ENCODE results near the gene PEPD. TPM values are rescaled to one million over a fixed set of nuclear protein-coding genes. Genes with fewer than 3 reads are reported as not detected.

The PEPD gene
- total RNA-seq, 1 experiment from 2014 or later: 83.1 TPM

DNA sequence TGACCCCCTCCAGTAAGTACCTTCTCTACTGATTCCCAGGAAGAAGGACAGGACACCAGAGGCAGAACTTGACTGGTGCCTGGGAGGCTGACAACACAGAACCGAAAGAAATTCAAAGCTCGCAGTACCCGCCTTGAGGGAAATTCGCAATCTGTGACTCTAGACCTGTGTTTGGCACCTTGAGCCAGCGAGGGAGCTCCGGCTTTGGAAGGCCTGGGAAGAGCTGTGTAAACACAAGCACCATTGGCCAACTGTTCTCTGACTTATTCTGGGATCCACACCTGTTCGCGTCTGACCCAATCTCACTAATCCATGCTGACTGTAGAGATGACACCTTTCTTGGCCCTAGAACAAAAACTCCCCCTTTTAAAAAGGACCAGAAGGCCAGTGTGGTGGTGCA, 97.4 kb downstream of the PEPD start (continued):
- TF ChIP-seq, protein P1, sequence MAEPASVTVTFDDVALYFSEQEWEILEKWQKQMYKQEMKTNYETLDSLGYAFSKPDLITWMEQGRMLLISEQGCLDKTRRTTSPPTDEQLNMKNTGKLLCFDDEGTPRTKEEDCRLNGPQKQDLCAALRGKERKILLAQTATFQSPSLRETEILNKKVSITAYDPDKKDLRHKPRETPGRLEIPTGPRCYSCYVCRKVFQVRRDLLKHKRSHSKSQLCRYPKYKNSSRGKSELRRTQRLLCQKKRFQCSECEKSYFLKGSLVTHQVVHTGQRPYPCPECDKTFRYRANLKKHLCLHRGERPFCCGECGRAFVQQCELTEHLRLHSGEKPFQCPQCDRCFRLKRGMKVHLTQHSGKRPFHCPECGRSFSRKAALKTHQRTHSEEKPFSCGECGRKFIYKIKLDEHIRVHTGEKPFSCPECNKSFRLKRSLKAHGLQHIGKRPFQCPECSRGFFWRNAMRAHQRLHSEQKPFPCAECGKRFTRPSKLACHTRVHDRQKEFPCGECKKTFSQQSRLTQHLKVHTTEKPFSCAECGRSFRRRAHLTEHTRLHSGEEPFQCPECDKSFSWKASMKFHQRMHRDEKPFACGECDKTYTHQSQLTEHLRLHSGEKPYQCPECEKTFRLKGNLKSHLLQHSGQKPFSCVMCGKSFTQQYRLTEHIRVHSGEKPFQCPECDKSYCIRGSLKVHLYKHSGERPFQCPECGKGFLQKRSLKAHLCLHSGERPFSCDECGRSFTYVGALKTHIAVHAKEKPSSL (CRISPR knock-in tag; conservative IDR thresholded peaks at IDR 0.05): no peak
- TF ChIP-seq, protein P2, sequence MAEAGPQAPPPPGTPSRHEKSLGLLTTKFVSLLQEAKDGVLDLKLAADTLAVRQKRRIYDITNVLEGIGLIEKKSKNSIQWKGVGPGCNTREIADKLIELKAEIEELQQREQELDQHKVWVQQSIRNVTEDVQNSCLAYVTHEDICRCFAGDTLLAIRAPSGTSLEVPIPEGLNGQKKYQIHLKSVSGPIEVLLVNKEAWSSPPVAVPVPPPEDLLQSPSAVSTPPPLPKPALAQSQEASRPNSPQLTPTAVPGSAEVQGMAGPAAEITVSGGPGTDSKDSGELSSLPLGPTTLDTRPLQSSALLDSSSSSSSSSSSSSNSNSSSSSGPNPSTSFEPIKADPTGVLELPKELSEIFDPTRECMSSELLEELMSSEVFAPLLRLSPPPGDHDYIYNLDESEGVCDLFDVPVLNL (CRISPR knock-in tag; IDR thresholded peaks at IDR 0.05; ENCODE audit: borderline replicate concordance, low read depth): no peak
- TF ChIP-seq TEAD4 (CRISPR knock-in tag; IDR thresholded peaks at IDR 0.05): no peak

DNA sequence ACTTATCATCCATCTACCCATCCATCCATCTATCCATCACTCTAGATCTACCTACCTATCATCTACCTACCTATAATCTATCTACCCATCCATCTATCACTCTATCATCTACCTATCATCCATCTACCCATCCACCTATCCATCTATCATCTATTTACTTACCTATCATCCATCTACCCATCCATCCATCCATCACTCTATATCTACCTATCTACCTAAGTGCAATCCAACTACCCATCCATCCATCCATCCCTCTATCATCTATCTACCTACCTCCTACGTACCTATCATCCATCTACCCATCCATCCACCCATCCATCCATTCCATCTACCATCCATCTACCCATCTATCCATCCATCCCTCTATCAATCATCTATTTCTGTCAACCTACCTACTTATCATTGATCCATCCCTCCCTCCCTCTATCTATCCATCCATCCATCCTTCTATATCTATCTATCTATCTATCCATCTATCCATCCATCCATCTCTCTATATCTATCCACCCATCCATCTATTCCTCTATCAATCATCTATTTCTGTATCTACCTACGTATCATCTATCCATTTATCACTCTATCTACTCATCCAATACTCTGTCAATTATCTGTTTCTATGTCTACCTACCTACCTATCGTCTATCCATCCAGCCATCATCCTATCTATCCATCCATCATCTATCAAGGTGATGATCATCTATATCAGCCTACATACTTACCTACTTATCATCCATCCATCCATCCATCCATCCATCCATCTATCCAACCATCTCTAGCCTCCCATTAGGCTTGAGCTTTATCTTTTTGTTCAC, 99.0 kb downstream of the PEPD start:
- TF ChIP-seq, protein P3, sequence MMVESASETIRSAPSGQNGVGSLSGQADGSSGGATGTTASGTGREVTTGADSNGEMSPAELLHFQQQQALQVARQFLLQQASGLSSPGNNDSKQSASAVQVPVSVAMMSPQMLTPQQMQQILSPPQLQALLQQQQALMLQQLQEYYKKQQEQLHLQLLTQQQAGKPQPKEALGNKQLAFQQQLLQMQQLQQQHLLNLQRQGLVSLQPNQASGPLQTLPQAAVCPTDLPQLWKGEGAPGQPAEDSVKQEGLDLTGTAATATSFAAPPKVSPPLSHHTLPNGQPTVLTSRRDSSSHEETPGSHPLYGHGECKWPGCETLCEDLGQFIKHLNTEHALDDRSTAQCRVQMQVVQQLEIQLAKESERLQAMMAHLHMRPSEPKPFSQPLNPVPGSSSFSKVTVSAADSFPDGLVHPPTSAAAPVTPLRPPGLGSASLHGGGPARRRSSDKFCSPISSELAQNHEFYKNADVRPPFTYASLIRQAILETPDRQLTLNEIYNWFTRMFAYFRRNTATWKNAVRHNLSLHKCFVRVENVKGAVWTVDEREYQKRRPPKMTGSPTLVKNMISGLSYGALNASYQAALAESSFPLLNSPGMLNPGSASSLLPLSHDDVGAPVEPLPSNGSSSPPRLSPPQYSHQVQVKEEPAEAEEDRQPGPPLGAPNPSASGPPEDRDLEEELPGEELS (CRISPR knock-in tag; IDR thresholded peaks at IDR 0.05): no peak
- TF ChIP-seq NFE2L1 (CRISPR knock-in tag; IDR thresholded peaks at IDR 0.05): no peak
- no peak for TF ChIP-seq NFATC4 (CRISPR knock-in tag; IDR thresholded peaks at IDR 0.05)
- no peak for TF ChIP-seq ZNF219 (CRISPR knock-in tag; IDR thresholded peaks at IDR 0.05; ENCODE audit: borderline replicate concordance)
- TF ChIP-seq, protein P4, sequence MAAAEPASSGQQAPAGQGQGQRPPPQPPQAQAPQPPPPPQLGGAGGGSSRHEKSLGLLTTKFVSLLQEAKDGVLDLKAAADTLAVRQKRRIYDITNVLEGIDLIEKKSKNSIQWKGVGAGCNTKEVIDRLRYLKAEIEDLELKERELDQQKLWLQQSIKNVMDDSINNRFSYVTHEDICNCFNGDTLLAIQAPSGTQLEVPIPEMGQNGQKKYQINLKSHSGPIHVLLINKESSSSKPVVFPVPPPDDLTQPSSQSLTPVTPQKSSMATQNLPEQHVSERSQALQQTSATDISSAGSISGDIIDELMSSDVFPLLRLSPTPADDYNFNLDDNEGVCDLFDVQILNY (CRISPR knock-in tag; IDR thresholded peaks at IDR 0.05): no peak
- no peak for TF ChIP-seq ZNF671 (CRISPR knock-in tag; IDR thresholded peaks at IDR 0.05)
- no peak for TF ChIP-seq MYBL2 (CRISPR knock-in tag; IDR thresholded peaks at IDR 0.05)
- TF ChIP-seq ZNF396 (CRISPR knock-in tag; IDR thresholded peaks at IDR 0.05; ENCODE audit: borderline replicate concordance): no peak
- TF ChIP-seq HMGA2 (CRISPR knock-in tag; IDR thresholded peaks at IDR 0.05): no peak
- TF ChIP-seq, protein P5, sequence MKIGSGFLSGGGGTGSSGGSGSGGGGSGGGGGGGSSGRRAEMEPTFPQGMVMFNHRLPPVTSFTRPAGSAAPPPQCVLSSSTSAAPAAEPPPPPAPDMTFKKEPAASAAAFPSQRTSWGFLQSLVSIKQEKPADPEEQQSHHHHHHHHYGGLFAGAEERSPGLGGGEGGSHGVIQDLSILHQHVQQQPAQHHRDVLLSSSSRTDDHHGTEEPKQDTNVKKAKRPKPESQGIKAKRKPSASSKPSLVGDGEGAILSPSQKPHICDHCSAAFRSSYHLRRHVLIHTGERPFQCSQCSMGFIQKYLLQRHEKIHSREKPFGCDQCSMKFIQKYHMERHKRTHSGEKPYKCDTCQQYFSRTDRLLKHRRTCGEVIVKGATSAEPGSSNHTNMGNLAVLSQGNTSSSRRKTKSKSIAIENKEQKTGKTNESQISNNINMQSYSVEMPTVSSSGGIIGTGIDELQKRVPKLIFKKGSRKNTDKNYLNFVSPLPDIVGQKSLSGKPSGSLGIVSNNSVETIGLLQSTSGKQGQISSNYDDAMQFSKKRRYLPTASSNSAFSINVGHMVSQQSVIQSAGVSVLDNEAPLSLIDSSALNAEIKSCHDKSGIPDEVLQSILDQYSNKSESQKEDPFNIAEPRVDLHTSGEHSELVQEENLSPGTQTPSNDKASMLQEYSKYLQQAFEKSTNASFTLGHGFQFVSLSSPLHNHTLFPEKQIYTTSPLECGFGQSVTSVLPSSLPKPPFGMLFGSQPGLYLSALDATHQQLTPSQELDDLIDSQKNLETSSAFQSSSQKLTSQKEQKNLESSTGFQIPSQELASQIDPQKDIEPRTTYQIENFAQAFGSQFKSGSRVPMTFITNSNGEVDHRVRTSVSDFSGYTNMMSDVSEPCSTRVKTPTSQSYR (CRISPR knock-in tag; IDR thresholded peaks at IDR 0.05): no peak
- TF ChIP-seq, protein P6, sequence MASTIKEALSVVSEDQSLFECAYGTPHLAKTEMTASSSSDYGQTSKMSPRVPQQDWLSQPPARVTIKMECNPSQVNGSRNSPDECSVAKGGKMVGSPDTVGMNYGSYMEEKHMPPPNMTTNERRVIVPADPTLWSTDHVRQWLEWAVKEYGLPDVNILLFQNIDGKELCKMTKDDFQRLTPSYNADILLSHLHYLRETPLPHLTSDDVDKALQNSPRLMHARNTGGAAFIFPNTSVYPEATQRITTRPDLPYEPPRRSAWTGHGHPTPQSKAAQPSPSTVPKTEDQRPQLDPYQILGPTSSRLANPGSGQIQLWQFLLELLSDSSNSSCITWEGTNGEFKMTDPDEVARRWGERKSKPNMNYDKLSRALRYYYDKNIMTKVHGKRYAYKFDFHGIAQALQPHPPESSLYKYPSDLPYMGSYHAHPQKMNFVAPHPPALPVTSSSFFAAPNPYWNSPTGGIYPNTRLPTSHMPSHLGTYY (CRISPR knock-in tag; IDR thresholded peaks at IDR 0.05): no peak
- no peak for TF ChIP-seq GABPB1 (CRISPR knock-in tag; IDR thresholded peaks at IDR 0.05)
- no peak for TF ChIP-seq CBFB (CRISPR knock-in tag; IDR thresholded peaks at IDR 0.05; ENCODE audit: low read depth)
- no peak for TF ChIP-seq NFYB (CRISPR knock-in tag; conservative IDR thresholded peaks at IDR 0.05; ENCODE audit: low read depth)
- TF ChIP-seq, protein P7, sequence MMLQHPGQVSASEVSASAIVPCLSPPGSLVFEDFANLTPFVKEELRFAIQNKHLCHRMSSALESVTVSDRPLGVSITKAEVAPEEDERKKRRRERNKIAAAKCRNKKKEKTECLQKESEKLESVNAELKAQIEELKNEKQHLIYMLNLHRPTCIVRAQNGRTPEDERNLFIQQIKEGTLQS (CRISPR knock-in tag; conservative IDR thresholded peaks at IDR 0.05): no peak
- no peak for TF ChIP-seq OVOL2 (CRISPR knock-in tag; IDR thresholded peaks at IDR 0.05; ENCODE audit: borderline replicate concordance)
- Mint-ChIP-seq H3K4me3 (no peak overlapping the region), H3K36me3 (no peaks in the 10 kb centered on the region), H3K27ac (no peak overlapping the region), H3K27me3 (ENCODE audit: low read depth) (no peaks in the 10 kb centered on the region), H3K4me1 (peaks cover 4% of the 10 kb centered on the region; the same call in 1 of the 2 replicates), H3K9me3 (no peaks in the 10 kb centered on the region)
- POLR2A ChIA-PET: no interaction called here
- no peak for ATAC-seq
- no peak for DNase-seq (ENCODE audit: low spot score)
- CTCF ChIA-PET: no interaction called here

Data from WTC11 (cell line).